Ishikawa (cell line): Measurements from ENCODE around the gene PHLDA3.

Source experiments
- CEBPB ChIP-seq: IDR thresholded peaks from 2 replicates; pipeline ENCODE4 v1.6.1; 2012
- CREB1 ChIP-seq: IDR thresholded peaks from 2 replicates; pipeline ENCODE4 v1.6.1; 2012; ENCODE audit warnings: low read depth
- EP300 ChIP-seq: IDR thresholded peaks from 2 replicates; pipeline ENCODE4 v1.6.1; 2012; ENCODE audit warnings: borderline replicate concordance
- FOXM1 ChIP-seq: IDR thresholded peaks from 2 replicates; pipeline ENCODE4 v1.6.1; 2012; ENCODE audit warnings: low read depth, borderline replicate concordance
- TF ChIP-seq, protein P1 (sequence below): IDR thresholded peaks from 2 replicates; pipeline ENCODE4 v1.6.1; 2012

DNA sequence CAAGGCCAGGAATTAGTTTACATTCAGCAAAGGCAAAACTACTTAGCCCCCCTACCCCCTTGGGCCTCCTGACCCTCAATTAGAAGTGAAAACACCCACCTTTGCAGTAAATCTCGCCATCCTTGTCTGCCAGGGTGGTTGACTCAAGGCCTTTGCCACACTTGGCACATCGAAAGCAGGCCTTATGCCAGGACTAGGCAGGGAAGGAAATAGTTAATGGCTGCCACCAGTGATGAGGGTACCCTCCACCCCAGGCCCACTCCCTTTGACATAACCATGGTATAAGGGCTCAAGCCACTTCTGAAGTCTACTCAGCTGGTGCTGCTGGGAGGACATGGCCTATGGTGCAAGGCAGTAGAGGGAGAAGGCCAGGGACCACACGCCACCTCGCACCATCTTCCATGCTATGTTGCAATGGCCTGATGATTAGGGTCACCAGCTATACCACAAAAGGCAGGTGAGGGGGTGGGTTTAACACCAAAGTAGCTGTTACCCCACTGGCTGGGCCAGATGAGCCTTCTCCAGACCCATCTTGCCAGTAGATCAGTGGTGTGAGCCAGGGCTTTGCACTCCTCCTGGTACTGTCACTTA, 16.3 kb upstream of the PHLDA3 start:
- TF ChIP-seq CREB1 (no peak), CEBPB (no peak), EP300 (no peak), FOXM1 (no peak)
- TF ChIP-seq, protein P1, sequence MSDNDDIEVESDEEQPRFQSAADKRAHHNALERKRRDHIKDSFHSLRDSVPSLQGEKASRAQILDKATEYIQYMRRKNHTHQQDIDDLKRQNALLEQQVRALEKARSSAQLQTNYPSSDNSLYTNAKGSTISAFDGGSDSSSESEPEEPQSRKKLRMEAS = no peak
